HG02623 (cell line): ENCODE data around the gene RPL15.
"Not testable (repeated sequence)": the region's sequence is repeated elsewhere in the genome, so short reads cannot be mapped to it uniquely, and the experiment has no call there.

Experiments used
- ATAC-seq: cut with Tn5 transposase; IDR thresholded peaks from one replicate; pipeline ENCODE4 v1.9.1; 2021; ENCODE audit warnings: moderate library complexity; ENCODE audit not compliant: unreplicated experiment

RPL15 gene

GRCh38 chr3:23889386-23889785 lies 27.5 kb upstream of the RPL15 start:
- ATAC-seq: no peak

GRCh38 chr3:23889950-23890349 lies 27.0 kb upstream of the RPL15 start:
- no peak for ATAC-seq

GRCh38 chr3:23894254-23895061 lies 22.5 kb upstream of the RPL15 start:
- no peak for ATAC-seq

- ATAC-seq: no peak
These were observed 21.8 kb upstream of the RPL15 start for GRCh38 chr3:23895181-23895580.

GRCh38 chr3:23900744-23901143 lies 16.2 kb upstream of the RPL15 start:
- no peak for ATAC-seq

GRCh38 chr3:23904545-23904944 lies 12.4 kb upstream of the RPL15 start:
- ATAC-seq: no peak

GRCh38 chr3:23909341-23909740 lies 7.6 kb upstream of the RPL15 start:
- ATAC-seq: no peak

- no peak for ATAC-seq
These were observed 5.5 kb upstream of the RPL15 start for GRCh38 chr3:23911397-23911796.

GRCh38 chr3:23912335-23912734 lies 4.6 kb upstream of the RPL15 start:
- ATAC-seq: not testable (repeated sequence)

- ATAC-seq: no peak
These were observed 3.8 kb upstream of the RPL15 start for GRCh38 chr3:23913182-23913581.

GRCh38 chr3:23913873-23914743 lies 2.8 kb upstream of the RPL15 start:
- no peak for ATAC-seq

- no peak for ATAC-seq
These were observed 1.3 kb upstream of the RPL15 start for GRCh38 chr3:23915537-23916108.

GRCh38 chr3:23916152-23916885 lies 613 bp upstream of the RPL15 start:
- ATAC-seq: peak; percentile 37

- ATAC-seq: not testable (repeated sequence)
These were observed 859 bp downstream of the RPL15 start for GRCh38 chr3:23917679-23918303.

- not testable (repeated sequence) for ATAC-seq
These were observed 1.4 kb downstream of the RPL15 start for GRCh38 chr3:23918331-23918730.

GRCh38 chr3:23919628-23920027 lies 2.7 kb downstream of the RPL15 start:
- ATAC-seq: no peak

GRCh38 chr3:23920151-23920655 lies 3.3 kb downstream of the RPL15 start:
- no peak for ATAC-seq

GRCh38 chr3:23921052-23921511 lies 4.2 kb downstream of the RPL15 start:
- ATAC-seq: no peak

GRCh38 chr3:23923786-23924185 lies 6.9 kb downstream of the RPL15 start:
- ATAC-seq: no peak

GRCh38 chr3:23926246-23926645 lies 9.3 kb downstream of the RPL15 start:
- no peak for ATAC-seq
